Osteoblast (primary cell): ENCODE results near the gene SAMD8. TPM values are rescaled to one million over a fixed set of nuclear protein-coding genes. Genes with fewer than 3 reads are reported as not detected.

Source experiments
- DNase-seq: peaks from one replicate; pipeline ENCODE4 v3.0.0; 2011; ENCODE audit warnings: low spot score, mixed read lengths; ENCODE audit not compliant: insufficient read length; ENCODE audit errors: missing footprints
- H2AFZ ChIP-seq: 2 replicates; pipeline ENCODE4 v1.6.0; 2011; ENCODE audit warnings: mild to moderate bottlenecking, low read length
- H3K27ac ChIP-seq: 2 replicates; pipeline ENCODE4 v1.5.1; 2011; ENCODE audit warnings: mild to moderate bottlenecking, low read depth, low read length, moderate library complexity
- H3K27me3 ChIP-seq: 2 replicates; pipeline ENCODE4 v1.6.0; 2012; ENCODE audit warnings: mild to moderate bottlenecking, control low read depth, inconsistent platforms, low read length, moderate library complexity; ENCODE audit not compliant: insufficient read depth
- H3K36me3 ChIP-seq: 2 replicates; pipeline ENCODE4 v1.5.1; 2011; ENCODE audit warnings: mild to moderate bottlenecking, low read length, control low read depth, moderate library complexity; ENCODE audit not compliant: insufficient read depth
- H3K4me1 ChIP-seq: 2 replicates; pipeline ENCODE4 v1.5.1; 2011; ENCODE audit warnings: mild to moderate bottlenecking, low read length, control low read depth, moderate library complexity; ENCODE audit not compliant: insufficient read depth
- H3K4me2 ChIP-seq: 2 replicates; pipeline ENCODE4 v1.6.0; 2011; ENCODE audit warnings: mild to moderate bottlenecking, low read length; ENCODE audit not compliant: insufficient read depth
- H3K4me3 ChIP-seq: fragments of 200-600 bp; sonication (generic); 3 replicates; pipeline ENCODE4 v1.5.1; 2012; ENCODE audit warnings: mild to moderate bottlenecking, low read length, inconsistent platforms; ENCODE audit not compliant: insufficient read depth
- H3K79me2 ChIP-seq: 2 replicates; pipeline ENCODE4 v1.6.0; 2012; ENCODE audit warnings: mild to moderate bottlenecking, low read length, control low read depth, inconsistent platforms; ENCODE audit not compliant: insufficient read depth
- H3K9me3 ChIP-seq: 2 replicates; pipeline ENCODE4 v1.5.1; 2011; ENCODE audit warnings: low read depth, low read length, control low read depth
- H4K20me1 ChIP-seq: 2 replicates; pipeline ENCODE4 v1.6.0; 2012; ENCODE audit warnings: mild to moderate bottlenecking, low read length, control low read depth; ENCODE audit not compliant: insufficient read depth
- CTCF ChIP-seq: IDR thresholded peaks from 2 replicates; pipeline ENCODE4 v1.5.1; 2011; ENCODE audit warnings: mild to moderate bottlenecking, low read depth, low read length, moderate library complexity; ENCODE audit errors: extremely low read depth
- total RNA-seq: library from RNA; depleted of rRNA; stranded (reverse); fragments of >200 nt; gene quantifications from 2 replicates; pipeline ENCODE4 v1.2.3, GENCODE V29; 2012

SAMD8 gene
- total RNA-seq, 1 donor, result 31.5 TPM

- Histone ChIP-seq H3K36me3 (peaks cover 6% of the 10 kb centered on the region), H2AFZ (no peak overlapping the region), H4K20me1 (peaks cover 3% of the 10 kb centered on the region), H3K79me2 (peaks cover 10% of the 10 kb centered on the region), H3K4me2 (no peak overlapping the region), H3K27me3 (no peaks in the 10 kb centered on the region), H3K27ac (no peak overlapping the region), H3K9me3 (no peaks in the 10 kb centered on the region), H3K4me1 (peaks cover 12% of the 10 kb centered on the region), H3K4me3 (no peak overlapping the region)
- no peak for DNase-seq
- TF ChIP-seq CTCF, result no peak
Observed at GRCh38 chr10:75176736-75177135, 65.3 kb downstream of the SAMD8 start.

GRCh38 chr10:75179657-75180177, 68.3 kb downstream of the SAMD8 start:
- H3K27me3 ChIP-seq, result no peaks in the 10 kb centered on the region
- peaks cover 6% of the 10 kb centered on the region for H3K36me3 ChIP-seq
- peaks cover 8% of the 10 kb centered on the region for H3K4me1 ChIP-seq
- no peak overlapping the region for H3K27ac ChIP-seq
- H3K4me2 ChIP-seq, result no peak overlapping the region
- H2AFZ ChIP-seq, result no peak overlapping the region
- no peak for DNase-seq
- no peaks in the 10 kb centered on the region for H4K20me1 ChIP-seq
- H3K79me2 ChIP-seq, result peaks cover 7% of the 10 kb centered on the region
- no peak overlapping the region for H3K4me3 ChIP-seq
- TF ChIP-seq CTCF, result no peak
- no peaks in the 10 kb centered on the region for H3K9me3 ChIP-seq

GRCh38 chr10:75180592-75180991, 69.1 kb downstream of the SAMD8 start:
- Histone ChIP-seq H3K4me2 (no peak overlapping the region), H3K79me2 (peaks cover 5% of the 10 kb centered on the region), H2AFZ (no peak overlapping the region), H3K36me3 (peaks cover 6% of the 10 kb centered on the region), H3K27ac (no peak overlapping the region), H3K27me3 (no peaks in the 10 kb centered on the region), H3K4me1 (peaks cover 8% of the 10 kb centered on the region), H4K20me1 (no peaks in the 10 kb centered on the region), H3K4me3 (no peak overlapping the region), H3K9me3 (no peaks in the 10 kb centered on the region)
- peak; percentile 75 for DNase-seq
- TF ChIP-seq CTCF, result no peak

GRCh38 chr10:75181073-75181472, 69.6 kb downstream of the SAMD8 start:
- Histone ChIP-seq H3K4me2 (no peak overlapping the region), H3K27ac (no peak overlapping the region), H3K9me3 (no peaks in the 10 kb centered on the region), H3K4me3 (no peak overlapping the region), H3K79me2 (peaks cover 4% of the 10 kb centered on the region), H3K27me3 (no peaks in the 10 kb centered on the region), H4K20me1 (no peaks in the 10 kb centered on the region), H2AFZ (no peak overlapping the region), H3K4me1 (peaks cover 8% of the 10 kb centered on the region), H3K36me3 (peaks cover 4% of the 10 kb centered on the region)
- TF ChIP-seq CTCF, result no peak
- no peak for DNase-seq
